HEK293T (cell line): Measurements from ENCODE around the gene NKX1-1.

ENCODE experiments used
- CTCF ChIA-PET: fragments of 350-600 bp; formaldehyde crosslinking; extraction: SDS; loops from one replicate; lab custom pipeline; 2021; ENCODE audit warnings: antibody characterized with exemption, inconsistent platforms; lab: Yijun Ruan, JAX
- POLR2A ChIA-PET: fragments of 350-600 bp; formaldehyde crosslinking; extraction: SDS; loops from one replicate; lab custom pipeline; 2020; ENCODE audit warnings: antibody characterized with exemption, inconsistent platforms; lab: Yijun Ruan, JAX
- DNase-seq: peaks from one replicate; pipeline ENCODE4 v3.0.0; 2012; ENCODE audit warnings: mixed read lengths; ENCODE audit errors: extremely low spot score
- ARNT ChIP-seq: fragments of 450-650 bp; IDR thresholded peaks from 2 replicates; pipeline ENCODE4 v1.6.1; 2017; ENCODE audit warnings: mild to moderate bottlenecking
- BHLHE40 ChIP-seq: fragments of 450-650 bp; IDR thresholded peaks from 2 replicates; pipeline ENCODE4 v1.6.1; 2016; ENCODE audit warnings: mild to moderate bottlenecking, moderate library complexity, borderline replicate concordance
- CTBP1 ChIP-seq: fragments of 450-650 bp; IDR thresholded peaks from 2 replicates; pipeline ENCODE4 v1.6.1; 2016; ENCODE audit warnings: borderline replicate concordance
- ELF4 ChIP-seq: fragments of 450-650 bp; IDR thresholded peaks from 2 replicates; pipeline ENCODE4 v1.6.1; 2017; ENCODE audit warnings: antibody characterized with exemption
- FOXA1 ChIP-seq: fragments of 450-650 bp; IDR thresholded peaks from 2 replicates; pipeline ENCODE4 v1.6.1; 2016; ENCODE audit warnings: mild to moderate bottlenecking
- FOXK2 ChIP-seq: fragments of 450-650 bp; IDR thresholded peaks from 2 replicates; pipeline ENCODE4 v1.6.1; 2016; ENCODE audit warnings: mild to moderate bottlenecking
- FOXM1 ChIP-seq: fragments of 450-650 bp; IDR thresholded peaks from 2 replicates; pipeline ENCODE4 v1.6.1; 2017; ENCODE audit warnings: mild to moderate bottlenecking, borderline replicate concordance
- HDGF ChIP-seq: fragments of 450-650 bp; IDR thresholded peaks from 2 replicates; pipeline ENCODE4 v1.6.1; 2017; ENCODE audit warnings: antibody characterized with exemption, borderline replicate concordance
- L3MBTL2 ChIP-seq: fragments of 450-650 bp; conservative IDR thresholded peaks from 2 replicates; pipeline ENCODE4 v1.6.1; 2016; ENCODE audit warnings: mild to moderate bottlenecking
- LEF1 ChIP-seq: fragments of 450-650 bp; IDR thresholded peaks from 2 replicates; pipeline ENCODE4 v1.6.1; 2017; ENCODE audit warnings: mild to moderate bottlenecking, borderline replicate concordance
- NFRKB ChIP-seq: fragments of 450-650 bp; IDR thresholded peaks from 2 replicates; pipeline ENCODE4 v1.6.1; 2016; ENCODE audit warnings: mild to moderate bottlenecking, moderate library complexity
- SP1 ChIP-seq: fragments of 450-650 bp; IDR thresholded peaks from 2 replicates; pipeline ENCODE4 v1.6.1; 2017
- SUZ12 ChIP-seq: fragments of 450-650 bp; IDR thresholded peaks from 2 replicates; pipeline ENCODE4 v1.6.1; 2016; ENCODE audit warnings: mild to moderate bottlenecking
- TARDBP ChIP-seq: fragments of 450-650 bp; IDR thresholded peaks from 2 replicates; pipeline ENCODE4 v1.6.1; 2016
- ZNF384 ChIP-seq: fragments of 450-650 bp; IDR thresholded peaks from 2 replicates; pipeline ENCODE4 v1.6.1; 2016
- TF ChIP-seq, protein P1 (sequence below): fragments of 450-650 bp; IDR thresholded peaks from 2 replicates; pipeline ENCODE4 v1.6.1; 2016

NKX1-1 gene

GRCh38 chr4:1406394-1406980, at the start of gene NKX1-1:
Gene NKX1-1 (minus strand): TSS chr4:1406442. CDS start chr4:1406442, 0 bp downstream.
- ChIA-PET POLR2A (no interaction called here), CTCF (no interaction called here)
- no peak for TF ChIP-seq FOXM1
- TF ChIP-seq SUZ12 = no peak
- DNase-seq = no peak

GRCh38 chr4:1453731-1454130, 47.5 kb upstream of the NKX1-1 start:
- TF ChIP-seq CTBP1 (no peak), SP1 (no peak), TARDBP (no peak), ZNF384 (no peak), FOXA1 (no peak), ARNT (no peak), FOXM1 (no peak), L3MBTL2 (no peak), BHLHE40 (no peak), FOXK2 (no peak), SUZ12 (no peak), HDGF (no peak), LEF1 (no peak), NFRKB (no peak), ELF4 (no peak)
- TF ChIP-seq, protein P1, sequence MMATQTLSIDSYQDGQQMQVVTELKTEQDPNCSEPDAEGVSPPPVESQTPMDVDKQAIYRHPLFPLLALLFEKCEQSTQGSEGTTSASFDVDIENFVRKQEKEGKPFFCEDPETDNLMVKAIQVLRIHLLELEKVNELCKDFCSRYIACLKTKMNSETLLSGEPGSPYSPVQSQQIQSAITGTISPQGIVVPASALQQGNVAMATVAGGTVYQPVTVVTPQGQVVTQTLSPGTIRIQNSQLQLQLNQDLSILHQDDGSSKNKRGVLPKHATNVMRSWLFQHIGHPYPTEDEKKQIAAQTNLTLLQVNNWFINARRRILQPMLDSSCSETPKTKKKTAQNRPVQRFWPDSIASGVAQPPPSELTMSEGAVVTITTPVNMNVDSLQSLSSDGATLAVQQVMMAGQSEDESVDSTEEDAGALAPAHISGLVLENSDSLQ = no peak
- ChIA-PET POLR2A (no interaction called here), CTCF (no interaction called here)
- no peak for DNase-seq

DNA sequence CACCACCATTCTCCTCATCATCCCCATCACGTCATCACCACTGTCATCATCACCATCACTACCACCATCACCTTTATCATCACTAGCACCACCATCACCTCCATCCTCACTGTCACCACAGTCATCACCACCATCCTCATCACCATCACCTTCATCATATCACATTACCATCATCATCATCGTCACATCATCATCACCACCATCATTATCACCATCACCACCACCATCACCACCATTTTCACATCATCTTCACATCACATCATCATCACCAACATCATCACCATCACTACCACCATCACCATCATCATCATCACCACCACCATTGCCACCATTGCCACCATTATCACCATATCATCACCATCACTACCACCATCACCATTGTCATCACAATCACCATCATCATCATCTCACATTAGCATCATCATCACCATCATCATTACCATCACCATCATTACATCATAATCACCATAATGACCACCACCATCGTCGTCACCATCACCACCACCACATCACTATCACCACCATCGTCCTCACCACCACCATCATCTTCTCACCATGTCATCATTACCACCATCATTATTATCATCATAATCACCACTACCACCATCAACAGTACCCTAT, 46.3 kb upstream of the NKX1-1 start:
- CTCF ChIA-PET = no interaction called here
- no peak for DNase-seq
- TF ChIP-seq LEF1 (no peak), TARDBP (no peak), ELF4 (no peak), FOXM1 (no peak), FOXA1 (no peak), NFRKB (no peak), CTBP1 (no peak)
- POLR2A ChIA-PET = no interaction called here

GRCh38 chr4:1451752-1452122, 45.5 kb upstream of the NKX1-1 start:
- CTCF ChIA-PET = no interaction called here
- DNase-seq = no peak
- POLR2A ChIA-PET = no interaction called here
- TF ChIP-seq TARDBP (no peak), SP1 (no peak), HDGF (no peak), LEF1 (no peak), ARNT (no peak)

- no peak for TF ChIP-seq CTBP1
- TF ChIP-seq TARDBP = no peak
- no peak for DNase-seq
- CTCF ChIA-PET = no interaction called here
- POLR2A ChIA-PET = no interaction called here
Observed at GRCh38 chr4:1451106-1451751, 45.0 kb upstream of the NKX1-1 start.

DNA sequence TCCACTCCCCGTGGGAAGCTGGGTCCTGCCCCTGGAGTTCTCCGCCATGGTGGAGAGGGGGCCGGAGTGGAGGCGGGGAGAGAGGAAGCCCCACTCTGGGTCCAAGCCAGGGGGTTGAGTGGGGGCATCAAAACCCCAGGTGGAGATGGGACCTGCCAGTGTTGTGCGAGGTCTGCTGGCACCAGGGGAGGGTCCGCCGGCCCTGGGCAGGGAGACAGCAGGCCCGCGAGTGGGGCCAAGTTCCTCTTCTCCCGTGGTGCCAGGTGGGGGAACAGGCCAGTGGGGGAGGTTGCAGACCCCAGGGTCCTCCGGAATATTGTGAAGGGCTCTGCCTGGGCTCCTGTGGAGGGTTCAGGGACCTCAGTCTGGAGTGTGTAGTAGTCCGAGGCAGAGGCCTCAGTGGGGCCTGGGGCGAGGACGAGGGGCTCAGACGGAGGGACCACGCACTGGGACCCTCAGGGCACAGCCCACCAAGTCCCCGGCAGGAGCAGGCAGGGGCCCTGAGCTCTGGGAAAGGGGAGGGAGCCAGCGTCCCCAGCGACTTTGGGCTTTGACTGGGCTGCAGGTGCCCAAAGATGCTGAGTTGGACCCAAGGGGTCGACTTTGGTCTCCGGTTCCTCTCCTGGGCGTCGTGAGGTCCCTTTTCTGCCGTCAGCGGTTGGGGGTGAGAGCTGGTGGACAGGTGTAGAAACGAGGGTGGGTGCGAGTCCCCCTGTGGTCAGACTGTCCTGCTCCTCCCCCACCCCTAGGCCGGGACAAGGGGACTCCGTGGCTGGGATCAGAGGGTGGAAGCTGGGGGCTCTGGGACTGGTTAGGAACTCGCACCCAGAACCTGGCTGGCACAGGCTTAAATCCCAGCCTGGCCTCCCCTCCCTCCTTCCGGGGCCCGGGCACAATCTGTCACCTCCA, 43.8 kb upstream of the NKX1-1 start:
- CTCF ChIA-PET = no interaction called here
- TF ChIP-seq FOXA1 (no peak), TARDBP (no peak), NFRKB (no peak), CTBP1 (no peak), BHLHE40 (no peak), LEF1 (no peak), SUZ12 (no peak), L3MBTL2 (no peak), FOXK2 (no peak), ZNF384 (no peak)
- TF ChIP-seq, protein P1 = no peak
- POLR2A ChIA-PET = no interaction called here
- DNase-seq = no peak

- CTCF ChIA-PET = no interaction called here
- no peak for DNase-seq
- TF ChIP-seq FOXM1 = no peak
- TF ChIP-seq TARDBP = no peak
- TF ChIP-seq FOXA1 = no peak
- TF ChIP-seq CTBP1 = no peak
- no peak for TF ChIP-seq SUZ12
- TF ChIP-seq ELF4 = no peak
- no peak for TF ChIP-seq NFRKB
- TF ChIP-seq ZNF384 = no peak
- no peak for TF ChIP-seq LEF1
- TF ChIP-seq SP1 = no peak
- TF ChIP-seq, protein P1 = no peak
- TF ChIP-seq HDGF = no peak
- no peak for TF ChIP-seq ARNT
- no peak for TF ChIP-seq BHLHE40
- TF ChIP-seq L3MBTL2 = no peak
- TF ChIP-seq FOXK2 = no peak
- POLR2A ChIA-PET = no interaction called here
Observed at GRCh38 chr4:1449475-1449832, 43.2 kb upstream of the NKX1-1 start.
